ENCODE measurements around the gene NACA2. TPM values are rescaled to one million over a fixed set of nuclear protein-coding genes. Genes with fewer than 3 reads are reported as not detected.

The NACA2 gene
- total RNA-seq, 1 experiment from 2014 or later, result not detected

DNA sequence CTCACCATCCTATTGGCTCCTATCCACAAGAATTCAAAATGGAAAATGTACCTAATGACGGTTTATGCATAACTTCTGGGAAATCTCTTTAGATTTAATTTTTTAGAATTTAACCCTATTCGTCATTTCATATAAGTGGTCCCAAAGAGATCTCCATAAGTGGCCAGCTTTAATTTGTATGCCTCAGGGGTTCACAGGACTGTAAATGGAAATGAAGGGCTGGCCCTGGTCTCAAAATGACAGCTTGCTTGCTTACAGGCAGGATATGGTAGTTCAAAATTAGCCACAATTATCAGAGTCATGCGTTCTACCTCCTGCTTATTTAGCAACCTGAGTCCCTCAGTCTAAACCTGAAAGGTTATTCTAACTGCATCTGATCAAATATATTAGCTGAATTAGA is 6.6 kb upstream of the NACA2 start:
- Mint-ChIP-seq H3K9me3 (no peaks in the 10 kb centered on the region), H3K27ac (no peak overlapping the region), H3K4me3 (no peak overlapping the region), H3K4me1 (no peaks in the 10 kb centered on the region), H3K27me3 (ENCODE audit: low read depth) (no peaks in the 10 kb centered on the region; the same call in 1 of the 2 replicates), H3K36me3 (ENCODE audit: insufficient read depth in 1 of 3, low read depth in 3 of 3) (no peaks in the 10 kb centered on the region)
- H3T11ph ChIP-seq (ENCODE audit: low read length), result no peak overlapping the region
- no peak for DNase-seq
- H3K79me1 ChIP-seq (ENCODE audit: insufficient read depth, low read depth, low read length, poor library complexity, severe bottlenecking), result no peaks in the 10 kb centered on the region
- no peak overlapping the region for H2BK120ac ChIP-seq (ENCODE audit: low read depth, low read length, poor library complexity, severe bottlenecking)
- no peak overlapping the region for H3K4ac ChIP-seq (ENCODE audit: low read depth, low read length)
- no peaks in the 10 kb centered on the region for H3K9me3 ChIP-seq (ENCODE audit: control insufficient read depth, low read depth, low read length)
- no peak overlapping the region for H3K4me2 ChIP-seq (ENCODE audit: insufficient read depth, insufficient read length, low read length)
- no peak overlapping the region for H4K91ac ChIP-seq (ENCODE audit: insufficient read length, low read depth, low read length)
- H2AK5ac ChIP-seq (ENCODE audit: insufficient read length, low read length), result no peak overlapping the region
- H3K79me2 ChIP-seq (ENCODE audit: insufficient read depth, low read length), result no peaks in the 10 kb centered on the region
- no peak overlapping the region for H2BK5ac ChIP-seq (ENCODE audit: insufficient read length, low read length)
- H3K23ac ChIP-seq (ENCODE audit: insufficient read length, low read depth, low read length), result no peak overlapping the region
- no peak overlapping the region for H2BK15ac ChIP-seq (ENCODE audit: low read depth, low read length)
- H3K14ac ChIP-seq (ENCODE audit: insufficient read depth, low read length), result no peak overlapping the region
- no peak overlapping the region for H3K27ac ChIP-seq (ENCODE audit: insufficient read length, low read depth, low read length)
- WGBS (ENCODE audit: extremely low coverage, insufficient read length, low lambda C conversion rate), result no CpG with 5 or more reads among the region's 3 CpGs
- no peak overlapping the region for H3K9ac ChIP-seq (ENCODE audit: extremely low read depth, insufficient read length, low read length)
- H3K4me1 ChIP-seq (ENCODE audit: insufficient read depth, low read length), result no peaks in the 10 kb centered on the region
- no peak overlapping the region for H2BK20ac ChIP-seq (ENCODE audit: low read depth, low read length, poor library complexity, severe bottlenecking)
- no peaks in the 10 kb centered on the region for H3K27me3 ChIP-seq (ENCODE audit: insufficient read depth, low read length)
- no peak overlapping the region for H4K8ac ChIP-seq (replicated peaks; ENCODE audit: insufficient read length, low read depth, low read length)
- TF ChIP-seq, protein P1, sequence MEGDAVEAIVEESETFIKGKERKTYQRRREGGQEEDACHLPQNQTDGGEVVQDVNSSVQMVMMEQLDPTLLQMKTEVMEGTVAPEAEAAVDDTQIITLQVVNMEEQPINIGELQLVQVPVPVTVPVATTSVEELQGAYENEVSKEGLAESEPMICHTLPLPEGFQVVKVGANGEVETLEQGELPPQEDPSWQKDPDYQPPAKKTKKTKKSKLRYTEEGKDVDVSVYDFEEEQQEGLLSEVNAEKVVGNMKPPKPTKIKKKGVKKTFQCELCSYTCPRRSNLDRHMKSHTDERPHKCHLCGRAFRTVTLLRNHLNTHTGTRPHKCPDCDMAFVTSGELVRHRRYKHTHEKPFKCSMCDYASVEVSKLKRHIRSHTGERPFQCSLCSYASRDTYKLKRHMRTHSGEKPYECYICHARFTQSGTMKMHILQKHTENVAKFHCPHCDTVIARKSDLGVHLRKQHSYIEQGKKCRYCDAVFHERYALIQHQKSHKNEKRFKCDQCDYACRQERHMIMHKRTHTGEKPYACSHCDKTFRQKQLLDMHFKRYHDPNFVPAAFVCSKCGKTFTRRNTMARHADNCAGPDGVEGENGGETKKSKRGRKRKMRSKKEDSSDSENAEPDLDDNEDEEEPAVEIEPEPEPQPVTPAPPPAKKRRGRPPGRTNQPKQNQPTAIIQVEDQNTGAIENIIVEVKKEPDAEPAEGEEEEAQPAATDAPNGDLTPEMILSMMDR (conservative IDR thresholded peaks at IDR 0.05), result no peak
- no peak overlapping the region for H3K56ac ChIP-seq (ENCODE audit: insufficient read length, low read depth, low read length)
- H2AFZ ChIP-seq (ENCODE audit: low read length), result no peak overlapping the region
- no peak overlapping the region for H4K5ac ChIP-seq (ENCODE audit: insufficient read length, low read depth, low read length)
- no peaks in the 10 kb centered on the region for H4K20me1 ChIP-seq (ENCODE audit: control insufficient read depth, insufficient read depth, insufficient read length)
- H3K23me2 ChIP-seq (ENCODE audit: insufficient read length, low read depth, low read length, poor library complexity, severe bottlenecking), result no peaks in the 10 kb centered on the region
- no peak overlapping the region for H2BK12ac ChIP-seq (ENCODE audit: insufficient read length, low read depth, low read length)
- H3K18ac ChIP-seq (ENCODE audit: insufficient read length, low read depth, low read length), result no peak overlapping the region
